HepG2 (cell line): ENCODE data around the gene NDUFS4.

ENCODE experiments used
- CTCF ChIP-seq: sonication (generic); formaldehyde crosslinking; IDR thresholded peaks from 2 replicates; pipeline ENCODE4 v1.5.0; 2020; ENCODE audit warnings: mild to moderate bottlenecking, missing genetic modification reagents, moderate library complexity
- MATR3 ChIP-seq: sonication (generic); formaldehyde crosslinking; IDR thresholded peaks from 2 replicates; pipeline ENCODE4 v1.4.0; 2020; ENCODE audit warnings: missing genetic modification reagents
- MLX ChIP-seq: IDR thresholded peaks from 2 replicates; pipeline ENCODE4 v1.6.1; 2016
- SOX5 ChIP-seq: IDR thresholded peaks from 2 replicates; pipeline ENCODE4 v1.6.1; 2016; ENCODE audit warnings: borderline replicate concordance
- YY1 ChIP-seq: IDR thresholded peaks from 2 replicates; pipeline ENCODE4 v1.6.1; 2011; ENCODE audit warnings: low read length, low read depth, moderate library complexity, mild to moderate bottlenecking; ENCODE audit not compliant: insufficient read depth, insufficient replicate concordance
- ZFP37 ChIP-seq: sonication (generic); formaldehyde crosslinking; IDR thresholded peaks from 2 replicates; pipeline ENCODE4 v1.4.0; 2020; ENCODE audit warnings: missing genetic modification reagents, borderline replicate concordance
- ZNF644 ChIP-seq: IDR thresholded peaks from 2 replicates; pipeline ENCODE4 v1.6.1; 2016; ENCODE audit warnings: low read depth

- TF ChIP-seq ZNF644 (CRISPR knock-in tag) (no peak), YY1 (no peak), ZFP37 (no peak), SOX5 (CRISPR knock-in tag) (no peak), CTCF (CRISPR knock-in tag) (no peak), MLX (no peak), MATR3 (CRISPR knock-in tag) (no peak)
Observed at GRCh38 chr5:53568871-53569270, 8.4 kb downstream of the NDUFS4 start.
